Liver (tissue), 9 donors: Measurements from ENCODE around the gene MR1. TPM values are rescaled to one million over a fixed set of nuclear protein-coding genes. Genes with fewer than 3 reads are reported as not detected.

Experiments
- DNase-seq: peaks from one replicate; pipeline ENCODE4 v3.0.0-alpha.2; 2017; ENCODE audit warnings: low spot score
- H3K27ac ChIP-seq, 2 donors: one replicate each; pipeline ENCODE4 v1.7.0; 2013; ENCODE audit warnings: inconsistent platforms in 2 of 2, low read length in 2 of 2, control low read depth in 1 of 2, low read depth in 1 of 2, mild to moderate bottlenecking in 1 of 2
- H3K27me3 ChIP-seq, 4 donors: one replicate each; pipeline versions ENCODE4 v1.6.1 to v1.7.0; 2013; ENCODE audit warnings: low read length in 3 of 4, inconsistent platforms in 1 of 4, mild to moderate bottlenecking in 1 of 4, moderate library complexity in 1 of 4; ENCODE audit not compliant: control insufficient read depth in 4 of 4, insufficient read depth in 4 of 4
- H3K36me3 ChIP-seq, 4 donors: one replicate each; pipeline versions ENCODE4 v1.6.1 to v1.7.0; 2013; ENCODE audit warnings: low read length in 3 of 4, mild to moderate bottlenecking in 3 of 4, low read depth in 1 of 4, moderate library complexity in 1 of 4; ENCODE audit not compliant: control insufficient read depth in 4 of 4, insufficient read depth in 3 of 4
- H3K4me1 ChIP-seq, 4 donors: one replicate each; pipeline versions ENCODE4 v1.6.1 to v1.7.0; 2013; ENCODE audit warnings: low read length in 3 of 4, mild to moderate bottlenecking in 3 of 4, moderate library complexity in 1 of 4; ENCODE audit not compliant: control insufficient read depth in 4 of 4, insufficient read depth in 4 of 4
- H3K4me3 ChIP-seq, 3 donors: one replicate each; pipeline versions ENCODE4 v1.6.1 to v1.7.0; 2013; ENCODE audit warnings: low read length in 3 of 3, control low read depth in 1 of 3, low read depth in 1 of 3, mild to moderate bottlenecking in 1 of 3
- H3K9ac ChIP-seq, 2 donors: one replicate each; pipeline ENCODE4 v1.7.0; 2013; ENCODE audit warnings: low read length in 2 of 2, mild to moderate bottlenecking in 2 of 2, moderate library complexity in 2 of 2, control low read depth in 1 of 2, low read depth in 1 of 2
- H3K9me3 ChIP-seq, 4 donors: one replicate each; pipeline versions ENCODE4 v1.6.1 to v1.7.0; 2013; ENCODE audit warnings: low read length in 3 of 4; ENCODE audit not compliant: control insufficient read depth in 4 of 4
- CTCF ChIP-seq: fragments of 150-350 bp; IDR thresholded peaks from 2 replicates; pipeline ENCODE4 v1.5.1; 2017; ENCODE audit warnings: improper control_type of control experiment, low read depth, low read length; ENCODE audit not compliant: missing input control
- EGR1 ChIP-seq, 2 donors: IDR thresholded peaks; 2 replicates each; pipeline ENCODE4 v1.6.1; 2016 to 2018; ENCODE audit warnings: antibody characterized with exemption in 2 of 2, low read depth in 2 of 2
- FOXA1 ChIP-seq: IDR thresholded peaks from 2 replicates; pipeline ENCODE4 v1.6.1; 2016; ENCODE audit warnings: antibody characterized with exemption
- FOXA2 ChIP-seq: IDR thresholded peaks from 2 replicates; pipeline ENCODE4 v1.6.1; 2016; ENCODE audit warnings: antibody characterized with exemption
- GABPA ChIP-seq, 2 donors: IDR thresholded peaks in 1 of 2; conservative IDR thresholded peaks in 1 of 2; 2 replicates each; pipeline ENCODE4 v1.6.1; 2016; ENCODE audit warnings: antibody characterized with exemption in 2 of 2, mild to moderate bottlenecking in 1 of 2, moderate library complexity in 1 of 2
- HNF4A ChIP-seq, 2 donors: conservative IDR thresholded peaks; 2 replicates each; pipeline ENCODE4 v1.6.1; 2016; ENCODE audit warnings: antibody characterized with exemption in 2 of 2, mild to moderate bottlenecking in 2 of 2
- HNF4G ChIP-seq: IDR thresholded peaks from 2 replicates; pipeline ENCODE4 v1.6.1; 2016; ENCODE audit warnings: antibody characterized with exemption
- JUND ChIP-seq, 2 donors: IDR thresholded peaks; 2 replicates each; pipeline ENCODE4 v1.6.1; 2016; ENCODE audit warnings: antibody characterized with exemption in 2 of 2
- NR2F2 ChIP-seq: IDR thresholded peaks from 2 replicates; pipeline ENCODE4 v1.6.1; 2016; ENCODE audit warnings: antibody characterized with exemption
- RAD21 ChIP-seq, 2 donors: IDR thresholded peaks; 2 replicates each; pipeline ENCODE4 v1.6.1; 2016; ENCODE audit warnings: antibody characterized with exemption in 2 of 2, mild to moderate bottlenecking in 2 of 2
- REST ChIP-seq: IDR thresholded peaks from 2 replicates; pipeline ENCODE4 v1.6.1; 2016; ENCODE audit warnings: antibody characterized with exemption, mild to moderate bottlenecking
- RXRA ChIP-seq, 2 donors: IDR thresholded peaks; 2 replicates each; pipeline ENCODE4 v1.6.1; 2017 to 2018; ENCODE audit warnings: antibody characterized with exemption in 2 of 2, mild to moderate bottlenecking in 1 of 2
- SP1 ChIP-seq: IDR thresholded peaks from 2 replicates; pipeline ENCODE4 v1.6.1; 2018; ENCODE audit warnings: antibody characterized with exemption, mild to moderate bottlenecking
- TAF1 ChIP-seq: conservative IDR thresholded peaks from 2 replicates; pipeline ENCODE4 v1.6.1; 2016; ENCODE audit warnings: antibody characterized with exemption, mild to moderate bottlenecking
- YY1 ChIP-seq: IDR thresholded peaks from 2 replicates; pipeline ENCODE4 v1.6.1; 2016; ENCODE audit warnings: antibody characterized with exemption, mild to moderate bottlenecking
- WGBS: extraction: QIAGEN DNeasy Blood & Tissue Kit; methylation state at CpG from one replicate; pipeline ENCODE4 v1.1.7; 2013; 5-methylcytosine and 5-hydroxymethylcytosine counted together
- polyA plus RNA-seq, 2 donors: library from polyadenylated mRNA; stranded (reverse) in 1 of 2; unstranded in 1 of 2; fragments of 200-250 nt in 1 of 2; fragments of >200 nt in 1 of 2; fragmentation: Nextera tagmentation in 1 of 2; extraction: Ambion mirVana in 1 of 2; gene quantifications; one replicate each; pipeline versions ENCODE4 v1.2.1 to v1.2.3, GENCODE V29; 2013 to 2015
- total RNA-seq, 2 donors: library from RNA; depleted of rRNA; stranded (reverse); fragments of >200 nt; gene quantifications; one replicate each; pipeline ENCODE4 v1.2.3, GENCODE V29; 2014
- TF ChIP-seq, protein P1 (sequence below): IDR thresholded peaks from 2 replicates; pipeline ENCODE4 v1.6.1; 2016; ENCODE audit warnings: antibody characterized with exemption
- TF ChIP-seq, protein P2 (sequence below): IDR thresholded peaks from 2 replicates; pipeline ENCODE4 v1.6.1; 2016; ENCODE audit warnings: antibody characterized with exemption
- TF ChIP-seq, protein P3 (sequence below): IDR thresholded peaks from 2 replicates; pipeline ENCODE4 v1.6.1; 2016; ENCODE audit warnings: antibody characterized with exemption
- donor health status: healthy.
- donor health status: healthy.
- donor health status: healthy.
- donor health status: healthy.
- donor health status: healthy.

MR1 gene
- total and polyA plus RNA-seq, 4 donors = 5.5 to 8.1 (median 6.1) TPM

GRCh38 chr1:181040284-181040865, 6.6 kb downstream of the MR1 start:
- TF ChIP-seq YY1 (no peak), FOXA2 (no peak), RAD21 (IDR thresholded peaks at IDR 0.05) (peak in 1 of 2 donors; percentile 30), HNF4G (peak; percentile 79), TAF1 (no peak), CTCF (no peak), JUND (IDR thresholded peaks at IDR 0.05) (peak in 1 of 2 donors; percentile 14), RXRA (IDR thresholded peaks at IDR 0.05) (peak; percentile 15 to 33), FOXA1 (no peak), NR2F2 (no peak), EGR1 (IDR thresholded peaks at IDR 0.05; ENCODE audit: low read depth in 2 of 2) (no peak), HNF4A (conservative IDR thresholded peaks at IDR 0.05) (peak; percentile 85 to 97), GABPA (IDR thresholded peaks at IDR 0.05 in 1 of 2, conservative IDR thresholded peaks at IDR 0.05 in 1 of 2) (no peak), REST (no peak), SP1 (peak; percentile 81)
- TF ChIP-seq, protein P1, sequence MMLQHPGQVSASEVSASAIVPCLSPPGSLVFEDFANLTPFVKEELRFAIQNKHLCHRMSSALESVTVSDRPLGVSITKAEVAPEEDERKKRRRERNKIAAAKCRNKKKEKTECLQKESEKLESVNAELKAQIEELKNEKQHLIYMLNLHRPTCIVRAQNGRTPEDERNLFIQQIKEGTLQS = no peak
- TF ChIP-seq, protein P2, sequence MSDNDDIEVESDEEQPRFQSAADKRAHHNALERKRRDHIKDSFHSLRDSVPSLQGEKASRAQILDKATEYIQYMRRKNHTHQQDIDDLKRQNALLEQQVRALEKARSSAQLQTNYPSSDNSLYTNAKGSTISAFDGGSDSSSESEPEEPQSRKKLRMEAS = no peak
- TF ChIP-seq, protein P3, sequence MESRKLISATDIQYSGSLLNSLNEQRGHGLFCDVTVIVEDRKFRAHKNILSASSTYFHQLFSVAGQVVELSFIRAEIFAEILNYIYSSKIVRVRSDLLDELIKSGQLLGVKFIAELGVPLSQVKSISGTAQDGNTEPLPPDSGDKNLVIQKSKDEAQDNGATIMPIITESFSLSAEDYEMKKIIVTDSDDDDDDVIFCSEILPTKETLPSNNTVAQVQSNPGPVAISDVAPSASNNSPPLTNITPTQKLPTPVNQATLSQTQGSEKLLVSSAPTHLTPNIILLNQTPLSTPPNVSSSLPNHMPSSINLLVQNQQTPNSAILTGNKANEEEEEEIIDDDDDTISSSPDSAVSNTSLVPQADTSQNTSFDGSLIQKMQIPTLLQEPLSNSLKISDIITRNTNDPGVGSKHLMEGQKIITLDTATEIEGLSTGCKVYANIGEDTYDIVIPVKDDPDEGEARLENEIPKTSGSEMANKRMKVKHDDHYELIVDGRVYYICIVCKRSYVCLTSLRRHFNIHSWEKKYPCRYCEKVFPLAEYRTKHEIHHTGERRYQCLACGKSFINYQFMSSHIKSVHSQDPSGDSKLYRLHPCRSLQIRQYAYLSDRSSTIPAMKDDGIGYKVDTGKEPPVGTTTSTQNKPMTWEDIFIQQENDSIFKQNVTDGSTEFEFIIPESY = no peak
- no peak overlapping the region for H3K9ac ChIP-seq
- H3K4me3 ChIP-seq = no peak overlapping the region
- 53% methylated on average over 3 of the region's 3 CpGs for whole genome bisulfite sequencing
- no peaks in the 10 kb centered on the region for H3K9me3 ChIP-seq
- no peaks in the 10 kb centered on the region for H3K36me3 ChIP-seq
- peaks cover 0 to 27% (median 18%) of the 10 kb centered on the region in 4 donors for H3K4me1 ChIP-seq
- no peak overlapping the region for H3K27ac ChIP-seq
- no peaks in the 10 kb centered on the region for H3K27me3 ChIP-seq
- no peak for DNase-seq
